H7 (cell line): ENCODE measurements around the gene IRF7. TPM values are rescaled to one million over a fixed set of nuclear protein-coding genes. Genes with fewer than 3 reads are reported as not detected.
A peak's percentile ranks its signal among the peaks of the same experiment; 100 is the strongest.

Experiments
- DNase-seq: peaks from one replicate; pipeline ENCODE4 v3.0.0; 2012
- H3K27me3 ChIP-seq: 2 replicates; pipeline ENCODE4 v1.6.0; 2011; ENCODE audit warnings: mild to moderate bottlenecking, low read length; ENCODE audit not compliant: control insufficient read depth, insufficient read depth
- H3K36me3 ChIP-seq: replicated peaks from 2 replicates; pipeline ENCODE4 v1.5.1; 2011; ENCODE audit warnings: low read length; ENCODE audit not compliant: control insufficient read depth, insufficient read depth
- H3K4me3 ChIP-seq: 2 replicates; pipeline ENCODE4 v1.5.1; 2011; ENCODE audit warnings: low read depth, mild to moderate bottlenecking, control low read depth, low read length, moderate library complexity; ENCODE audit not compliant: insufficient read depth
- total RNA-seq: library from RNA; depleted of rRNA; stranded (reverse); fragments of >200 nt; shearing (Covaris generic); gene quantifications from 2 replicates; pipeline ENCODE4 v1.2.3, GENCODE V29; 2014

IRF7 gene
- total RNA-seq, 1 experiment from 2014 or later, result 13.6 TPM

DNA sequence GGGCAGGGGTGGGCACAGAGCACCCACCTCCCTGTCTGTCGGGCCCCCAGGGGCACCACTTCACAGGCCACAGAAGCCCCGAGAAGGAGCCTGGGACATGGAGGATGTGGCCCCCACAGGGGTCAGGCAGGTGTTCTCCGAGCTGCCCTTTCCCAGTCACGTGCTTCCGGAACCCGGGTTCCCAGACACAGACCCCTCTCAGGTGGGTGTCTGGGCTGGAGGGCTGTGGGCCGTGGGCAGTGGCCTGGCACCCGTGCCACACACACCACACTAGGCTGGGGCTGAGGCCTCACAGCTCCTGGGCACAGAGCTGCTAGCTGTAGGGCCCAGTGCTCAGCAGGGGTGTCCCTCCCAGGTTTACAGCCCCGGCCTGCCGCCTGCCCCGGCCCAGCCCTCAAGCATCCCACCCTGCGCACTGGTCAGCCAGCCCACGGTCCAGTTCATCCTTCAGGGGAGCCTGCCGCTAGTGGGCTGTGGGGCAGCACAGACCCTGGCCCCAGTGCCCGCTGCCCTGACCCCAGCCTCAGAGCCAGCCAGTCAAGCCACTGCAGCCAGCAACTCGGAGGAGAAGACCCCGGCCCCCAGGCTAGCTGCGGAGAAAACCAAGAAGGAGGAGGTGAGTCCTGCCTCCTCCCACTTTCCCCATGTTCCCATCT, 5.5 kb downstream of the IRF7 start:
- no peak for DNase-seq
- Histone ChIP-seq H3K4me3 (no peak overlapping the region), H3K27me3 (no peaks in the 10 kb centered on the region), H3K36me3 (peaks cover 30% of the 10 kb centered on the region)

DNA sequence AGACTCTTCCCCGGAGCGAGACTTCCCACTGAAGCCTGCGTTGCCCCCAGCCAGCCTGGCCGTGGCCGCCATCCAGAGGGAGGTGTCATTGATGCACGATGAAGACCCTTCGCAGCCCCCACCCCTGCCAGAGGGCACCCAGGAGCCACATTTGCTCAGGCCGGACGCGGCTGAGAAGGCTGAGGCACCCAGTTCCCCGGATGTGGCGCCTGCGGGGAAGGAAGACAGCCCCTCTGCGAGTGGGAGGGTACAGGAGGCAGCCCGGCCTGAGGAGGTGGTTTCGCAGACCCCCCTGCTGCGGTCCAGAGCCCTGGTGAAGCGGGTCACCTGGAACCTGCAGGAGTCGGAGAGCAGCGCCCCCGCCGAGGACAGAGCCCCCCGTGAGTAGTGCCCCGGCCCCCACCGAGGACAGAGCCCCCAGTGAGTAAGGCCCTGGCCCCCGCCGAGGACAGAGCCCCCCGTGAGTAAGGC, 6.4 kb downstream of the IRF7 start:
- no peak for DNase-seq
- Histone ChIP-seq H3K4me3 (no peak overlapping the region), H3K36me3 (peaks cover 36% of the 10 kb centered on the region), H3K27me3 (no peaks in the 10 kb centered on the region)

DNA sequence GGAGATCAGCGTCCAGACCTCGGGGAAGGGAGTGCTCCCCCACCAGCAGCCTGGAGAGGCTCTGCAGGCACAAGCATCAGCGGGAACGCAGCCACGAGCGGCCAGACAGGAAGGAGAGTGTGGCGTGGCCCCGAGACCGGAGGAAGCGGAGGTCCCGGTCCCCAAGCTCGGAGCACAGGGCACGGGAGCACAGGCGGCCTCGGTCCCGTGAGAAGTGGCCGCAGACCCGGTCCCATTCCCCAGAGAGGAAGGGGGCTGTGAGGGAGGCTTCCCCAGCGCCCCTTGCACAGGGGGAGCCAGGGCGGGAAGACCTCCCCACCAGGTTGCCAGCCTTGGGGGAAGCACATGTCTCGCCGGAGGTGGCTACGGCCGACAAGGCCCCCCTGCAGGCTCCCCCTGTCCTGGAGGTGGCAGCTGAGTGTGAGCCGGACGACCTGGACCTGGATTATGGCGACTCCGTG, 6.9 kb downstream of the IRF7 start:
- H3K27me3 ChIP-seq, result no peaks in the 10 kb centered on the region
- DNase-seq, result no peak
- no peak overlapping the region for H3K4me3 ChIP-seq
- peaks cover 36% of the 10 kb centered on the region for H3K36me3 ChIP-seq

GRCh38 chr11:607971-608659, 7.6 kb downstream of the IRF7 start:
- Histone ChIP-seq H3K36me3 (peaks cover 38% of the 10 kb centered on the region), H3K27me3 (no peaks in the 10 kb centered on the region), H3K4me3 (no peak overlapping the region)
- DNase-seq, result no peak

DNA sequence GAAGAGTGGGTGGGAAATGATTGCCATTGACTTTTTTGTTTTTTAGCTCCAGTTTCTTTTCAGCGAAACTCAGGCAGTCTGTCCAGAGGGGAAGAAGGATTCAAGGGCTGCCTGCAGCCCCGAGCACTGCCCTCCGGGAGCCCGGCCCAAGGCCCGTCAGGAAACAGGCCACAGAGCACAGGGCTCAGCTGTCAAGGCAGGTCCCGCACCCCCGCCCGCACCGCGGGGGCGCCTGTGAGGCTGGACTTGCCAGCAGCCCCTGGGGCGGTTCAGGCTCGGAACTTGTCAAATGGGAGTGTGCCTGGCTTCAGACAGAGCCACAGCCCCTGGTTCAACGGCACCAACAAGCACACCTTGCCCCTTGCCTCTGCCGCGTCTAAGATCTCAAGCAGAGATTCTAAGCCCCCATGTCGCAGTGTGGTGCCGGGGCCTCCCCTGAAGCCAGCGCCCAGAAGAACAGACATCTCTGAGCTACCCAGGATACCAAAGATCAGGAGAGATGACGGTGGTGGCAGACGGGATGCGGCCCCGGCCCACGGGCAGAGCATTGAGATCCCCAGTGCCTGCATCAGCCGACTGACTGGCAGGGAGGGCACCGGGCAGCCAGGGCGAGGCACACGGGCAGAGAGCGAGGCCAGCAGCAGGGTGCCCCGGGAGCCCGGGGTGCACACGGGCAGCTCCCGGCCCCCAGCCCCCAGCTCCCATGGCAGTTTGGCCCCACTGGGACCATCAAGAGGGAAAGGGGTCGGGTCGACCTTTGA, 8.6 kb downstream of the IRF7 start:
- Histone ChIP-seq H3K4me3 (no peak overlapping the region), H3K36me3 (peaks cover 38% of the 10 kb centered on the region), H3K27me3 (no peaks in the 10 kb centered on the region)
- no peak for DNase-seq

- H3K27me3 ChIP-seq, result no peaks in the 10 kb centered on the region
- peaks cover 45% of the 10 kb centered on the region for H3K36me3 ChIP-seq
- H3K4me3 ChIP-seq, result no peak overlapping the region
- DNase-seq, result no peak
Observed at GRCh38 chr11:606245-606644, 9.5 kb downstream of the IRF7 start.

- Histone ChIP-seq H3K36me3 (peaks cover 44% of the 10 kb centered on the region), H3K4me3 (no peak overlapping the region), H3K27me3 (no peaks in the 10 kb centered on the region)
- no peak for DNase-seq
Observed at GRCh38 chr11:605286-606129, 10.2 kb downstream of the IRF7 start.

DNA sequence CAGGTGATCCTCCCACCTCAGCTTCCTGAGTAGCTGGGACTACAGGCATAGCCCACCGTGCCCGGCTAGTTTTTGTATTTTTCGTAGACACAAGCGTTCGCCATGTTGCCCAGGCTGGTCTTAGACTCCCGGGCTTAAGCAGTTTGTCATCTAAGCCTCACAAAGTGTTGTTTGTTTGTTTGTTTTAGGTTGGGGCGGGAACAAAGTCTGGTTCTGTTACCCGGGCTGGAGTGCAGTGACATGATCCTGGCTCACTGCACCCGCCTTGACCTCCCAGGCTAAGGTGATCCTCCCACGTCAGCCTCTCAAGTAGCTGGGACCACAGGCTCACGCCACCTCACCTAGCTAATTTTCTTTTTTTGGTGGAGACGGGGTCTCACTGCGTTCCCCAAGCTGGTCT, 12.6 kb downstream of the IRF7 start:
- DNase-seq, result no peak
- H3K36me3 ChIP-seq, result peaks cover 41% of the 10 kb centered on the region

DNA sequence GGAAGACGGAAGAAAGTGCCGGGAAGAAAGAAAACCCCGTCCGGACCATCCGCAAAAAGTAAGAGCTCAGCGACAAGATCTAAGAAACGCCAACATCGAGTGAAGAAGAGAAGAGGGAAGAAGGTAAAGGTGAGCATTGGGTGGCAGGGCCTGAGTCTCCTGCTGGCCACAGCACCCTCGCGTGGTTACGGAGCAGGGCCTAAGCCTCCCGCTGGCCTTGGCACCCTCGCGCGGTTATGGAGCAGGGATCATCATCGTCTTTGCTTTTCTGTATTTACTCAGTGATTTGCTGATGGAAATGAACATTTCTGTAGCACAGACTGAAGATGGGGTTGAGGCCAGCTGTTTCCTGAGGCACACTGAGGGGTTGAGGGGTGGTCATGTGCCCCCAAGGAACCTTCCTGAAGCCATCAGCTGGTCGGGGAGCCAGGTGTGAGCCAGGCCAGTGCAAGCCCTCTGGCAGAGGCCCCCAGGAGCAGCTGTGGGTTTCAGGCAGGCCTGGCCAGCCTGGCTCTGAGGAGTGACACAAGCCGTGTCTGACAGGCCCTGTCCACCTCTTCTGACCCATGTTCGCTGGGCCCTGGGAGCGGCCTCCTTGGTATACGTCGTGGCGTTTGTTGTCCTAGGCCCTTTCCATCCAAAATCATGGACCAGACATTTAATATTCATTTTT, 14.0 kb downstream of the IRF7 start:
- peaks cover 43% of the 10 kb centered on the region for H3K36me3 ChIP-seq
- DNase-seq, result no peak
- no peaks in the 10 kb centered on the region for H3K27me3 ChIP-seq
- H3K4me3 ChIP-seq, result no peak overlapping the region

More for the DNA sequence above, 12.6 kb downstream of the IRF7 start:
- Histone ChIP-seq H3K27me3 (no peaks in the 10 kb centered on the region), H3K4me3 (no peak overlapping the region)

DNA sequence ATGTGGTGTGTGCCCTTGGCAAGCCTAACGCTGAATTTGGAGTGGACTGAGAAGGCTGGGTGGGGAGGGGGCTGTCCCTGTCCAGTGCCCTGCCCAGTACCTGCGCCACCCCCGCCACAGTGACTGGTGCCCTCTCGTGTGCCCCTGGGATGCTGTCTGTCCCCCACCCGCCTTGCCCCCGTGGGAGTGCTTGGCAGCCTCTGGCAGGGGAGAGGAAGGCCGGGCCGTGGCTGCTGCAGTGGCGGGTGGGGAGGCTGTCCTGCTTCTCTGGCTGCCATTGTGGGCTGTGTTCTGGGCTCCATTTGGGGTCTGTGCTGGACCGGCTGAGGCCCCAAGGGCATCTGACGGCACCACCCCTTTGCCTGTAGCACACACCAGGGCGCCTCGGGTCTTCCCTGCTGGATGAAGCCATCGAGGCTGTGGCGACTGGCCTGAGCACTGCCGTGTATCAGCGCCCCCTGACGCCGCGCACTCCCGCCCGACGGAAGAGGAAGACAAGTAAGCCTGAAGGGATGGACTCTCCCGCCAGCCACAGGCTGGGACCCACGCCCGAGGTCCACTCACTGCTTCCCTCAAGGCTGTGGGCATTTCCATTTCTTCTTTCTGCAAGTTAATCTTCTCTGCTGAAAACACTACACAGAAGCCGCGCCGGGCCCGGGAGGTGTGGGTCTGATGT, 17.6 kb downstream of the IRF7 start:
- Histone ChIP-seq H3K4me3 (no peak overlapping the region), H3K36me3 (peaks cover 33% of the 10 kb centered on the region), H3K27me3 (no peaks in the 10 kb centered on the region)
- no peak for DNase-seq

GRCh38 chr11:597166-597725, 18.5 kb downstream of the IRF7 start:
- H3K36me3 ChIP-seq, result peaks cover 37% of the 10 kb centered on the region
- H3K4me3 ChIP-seq, result no peak overlapping the region
- H3K27me3 ChIP-seq, result no peaks in the 10 kb centered on the region
- peak; percentile 93 for DNase-seq

- H3K27me3 ChIP-seq, result no peaks in the 10 kb centered on the region
- no peak for DNase-seq
- peaks cover 32% of the 10 kb centered on the region for H3K36me3 ChIP-seq
- H3K4me3 ChIP-seq, result no peak overlapping the region
Observed at GRCh38 chr11:596374-596773, 19.4 kb downstream of the IRF7 start.

DNA sequence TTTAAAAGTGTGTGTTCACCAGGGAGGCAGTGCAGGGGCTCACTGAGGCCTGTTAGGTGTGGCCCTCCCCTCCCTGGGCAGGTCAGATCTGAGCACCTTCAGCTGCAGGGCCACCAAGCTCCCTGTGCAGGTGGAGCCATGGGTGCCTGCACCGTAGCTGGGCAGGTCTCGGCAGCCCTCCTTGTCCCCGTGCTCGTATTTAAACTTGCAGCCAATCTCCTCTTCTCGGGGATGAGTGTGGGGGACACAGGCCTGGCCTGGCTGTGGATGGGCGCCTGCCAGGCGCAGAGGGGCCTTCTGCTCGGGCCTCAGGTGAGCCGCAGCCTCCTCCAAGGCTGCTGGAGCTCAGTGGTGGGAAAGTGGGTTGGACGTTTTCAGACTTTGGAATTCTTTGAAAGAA, 20.4 kb downstream of the IRF7 start:
- Histone ChIP-seq H3K4me3 (no peak overlapping the region), H3K27me3 (no peaks in the 10 kb centered on the region), H3K36me3 (peaks cover 28% of the 10 kb centered on the region)
- no peak for DNase-seq
